SK-N-SH (cell line): ENCODE measurements around the gene SLC12A7. TPM values are rescaled to one million over a fixed set of nuclear protein-coding genes. Genes with fewer than 3 reads are reported as not detected.

Experiments
- CTCF ChIA-PET: fragments of 300-600, 350-600 bp; formaldehyde crosslinking; extraction: SDS; loops from one replicate; lab custom pipeline; 2021; lab: Yijun Ruan, JAX
- POLR2A ChIA-PET: fragments of 350-600 bp; sonication (Branson Sonifier 250); formaldehyde crosslinking; extraction: SDS; loops from one replicate; lab custom pipeline; 2020; ENCODE audit warnings: antibody characterized with exemption, inconsistent platforms; lab: Yijun Ruan, JAX
- DNase-seq: peaks from one replicate; pipeline ENCODE4 v3.0.0; 2012
- H2AFZ ChIP-seq: fragments of 200-600 bp; sonication (generic); 2 replicates; pipeline ENCODE4 v1.8.1; 2016; ENCODE audit warnings: antibody characterized with exemption, mild to moderate bottlenecking, low read depth
- H3F3A ChIP-seq: fragments of 200-600 bp; sonication (generic); replicated peaks from 2 replicates; pipeline ENCODE3; 2016; ENCODE audit warnings: antibody characterized with exemption, mild to moderate bottlenecking; ENCODE audit not compliant: insufficient read depth
- H3K27ac ChIP-seq, 2 experiments: fragments of 200-500 bp in 1 of 2; fragments of 200-600 bp in 1 of 2; sonication (Bioruptor generic) in 1 of 2; sonication (generic), shearing (Covaris generic) in 1 of 2; 2 replicates each; pipeline versions ENCODE4 v1.5.1 to v1.6.1; 2014 to 2016; ENCODE audit warnings: low read depth in 2 of 2, inconsistent platforms in 1 of 2, low read length in 1 of 2, mild to moderate bottlenecking in 1 of 2, mixed read lengths in 1 of 2
- H3K27me3 ChIP-seq: fragments of 200-600 bp; sonication (generic), shearing (Covaris generic); 2 replicates; pipeline ENCODE4 v1.6.1; 2016; ENCODE audit warnings: mixed run types; ENCODE audit not compliant: insufficient read depth
- H3K36me3 ChIP-seq, 2 experiments: fragments of 200-500 bp in 1 of 2; fragments of 200-600 bp in 1 of 2; sonication (Bioruptor generic) in 1 of 2; sonication (generic) in 1 of 2; replicated peaks in 1 of 2; 2 replicates each; pipeline versions ENCODE3 to v1.5.1; 2014 to 2016; ENCODE audit warnings: low read length in 1 of 2, mild to moderate bottlenecking in 1 of 2; ENCODE audit not compliant: insufficient read depth in 2 of 2, control insufficient read depth in 1 of 2
- H3K4me1 ChIP-seq, 2 experiments: fragments of 200-500 bp in 1 of 2; fragments of 200-600 bp in 1 of 2; sonication (Bioruptor generic) in 1 of 2; sonication (generic), shearing (Covaris generic) in 1 of 2; 2 replicates each; pipeline versions ENCODE4 v1.5.1 to v1.6.1; 2014 to 2016; ENCODE audit warnings: low read depth in 1 of 2, low read length in 1 of 2, mixed run types in 1 of 2; ENCODE audit not compliant: insufficient read depth in 2 of 2, control insufficient read depth in 1 of 2
- H3K4me2 ChIP-seq: fragments of 200-600 bp; sonication (generic), shearing (Covaris generic); 2 replicates; pipeline ENCODE4 v1.6.1; 2017; ENCODE audit warnings: mixed run types
- H3K4me3 ChIP-seq, 2 experiments: fragments of 200-500 bp in 1 of 2; fragments of 200-600 bp in 1 of 2; sonication (Bioruptor generic) in 1 of 2; sonication (generic), shearing (Covaris generic) in 1 of 2; 2 replicates each; pipeline versions ENCODE4 v1.5.1 to v1.8.1; 2014 to 2016; ENCODE audit warnings: low read depth in 2 of 2, inconsistent platforms in 1 of 2, low read length in 1 of 2, mild to moderate bottlenecking in 1 of 2, mixed read lengths in 1 of 2, moderate library complexity in 1 of 2
- H3K79me2 ChIP-seq: fragments of 200-600 bp; sonication (generic); 2 replicates; pipeline ENCODE4 v1.8.1; 2017; ENCODE audit warnings: mild to moderate bottlenecking; ENCODE audit not compliant: insufficient read depth
- H3K9ac ChIP-seq: fragments of 200-600 bp; sonication (generic); 2 replicates; pipeline ENCODE4 v1.6.1; 2017; ENCODE audit warnings: mixed run types
- H3K9me2 ChIP-seq: fragments of 200-600 bp; sonication (generic); 2 replicates; pipeline ENCODE4 v1.6.1; 2017; ENCODE audit warnings: mixed run types
- H3K9me3 ChIP-seq: fragments of 200-600 bp; sonication (generic); 2 replicates; pipeline ENCODE4 v1.6.1; 2017; ENCODE audit warnings: mixed run types, mild to moderate bottlenecking, moderate library complexity
- H4K20me1 ChIP-seq: fragments of 200-600 bp; sonication (generic); 2 replicates; pipeline ENCODE4 v1.6.1; 2017; ENCODE audit warnings: mild to moderate bottlenecking, mixed run types; ENCODE audit not compliant: insufficient read depth
- ELF1 ChIP-seq: IDR thresholded peaks from 2 replicates; pipeline ENCODE4 v1.4.0; 2012
- EP300 ChIP-seq, 2 experiments: IDR thresholded peaks; 2 replicates each; pipeline versions ENCODE4 v1.4.0 to v1.6.1; 2012; ENCODE audit warnings: borderline replicate concordance in 1 of 2, low read depth in 1 of 2, low read length in 1 of 2
- EZH2phosphoT487 ChIP-seq: fragments of 200-600 bp; sonication (generic); IDR thresholded peaks from 2 replicates; pipeline ENCODE4 v1.6.1; 2017; ENCODE audit warnings: low read depth, mixed run types, mild to moderate bottlenecking, antibody characterized with exemption, moderate library complexity, borderline replicate concordance
- FOXJ3 ChIP-seq: sonication (generic); formaldehyde crosslinking; IDR thresholded peaks from 2 replicates; pipeline ENCODE4 v1.5.1; 2020; ENCODE audit warnings: mild to moderate bottlenecking, missing genetic modification reagents
- FOXM1 ChIP-seq: IDR thresholded peaks from 2 replicates; pipeline ENCODE4 v1.4.0; 2012; ENCODE audit warnings: low read depth, mild to moderate bottlenecking
- GABPA ChIP-seq: IDR thresholded peaks from 2 replicates; pipeline ENCODE4 v1.4.0; 2012; ENCODE audit warnings: low read depth, mild to moderate bottlenecking
- GATA2 ChIP-seq: sonication (generic); formaldehyde crosslinking; IDR thresholded peaks from 2 replicates; pipeline ENCODE4 v1.5.0; 2020; ENCODE audit warnings: mild to moderate bottlenecking, missing genetic modification reagents
- MEF2A ChIP-seq: IDR thresholded peaks from 2 replicates; pipeline ENCODE4 v1.4.0; 2012; ENCODE audit warnings: low read depth, borderline replicate concordance
- NFIC ChIP-seq: IDR thresholded peaks from 2 replicates; pipeline ENCODE4 v1.4.0; 2012; ENCODE audit warnings: borderline replicate concordance
- RAD21 ChIP-seq: IDR thresholded peaks from 2 replicates; pipeline ENCODE4 v1.6.1; 2012; ENCODE audit warnings: mild to moderate bottlenecking, low read length
- RCOR1 ChIP-seq: fragments of 150-350 bp; IDR thresholded peaks from 2 replicates; pipeline ENCODE4 v1.6.1; 2017; ENCODE audit warnings: antibody characterized with exemption, low read length
- RXRA ChIP-seq: IDR thresholded peaks from 2 replicates; pipeline ENCODE4 v1.4.0; 2012; ENCODE audit warnings: low read depth, mild to moderate bottlenecking, borderline replicate concordance
- TAF1 ChIP-seq: IDR thresholded peaks from 2 replicates; pipeline ENCODE4 v1.6.1; 2012; ENCODE audit warnings: low read depth, mild to moderate bottlenecking, low read length, moderate library complexity, borderline replicate concordance
- TCF12 ChIP-seq: IDR thresholded peaks from 2 replicates; pipeline ENCODE4 v1.4.0; 2012
- TEAD4 ChIP-seq: IDR thresholded peaks from 2 replicates; pipeline ENCODE4 v1.4.0; 2012; ENCODE audit warnings: mild to moderate bottlenecking, borderline replicate concordance; ENCODE audit not compliant: insufficient read depth
- WGBS: methylation state at CpG from one replicate; pipeline ENCODE4 v1.1.6; 2017; ENCODE audit warnings: low lambda C conversion rate; 5-methylcytosine and 5-hydroxymethylcytosine counted together
- polyA plus RNA-seq, 3 experiments: library from polyadenylated mRNA; depleted of rRNA; stranded (reverse); fragments of >200 nt; gene quantifications; 2 replicates each; pipeline ENCODE4 v1.2.3, GENCODE V29; 2012
- TF ChIP-seq, protein P1 (sequence below): IDR thresholded peaks from 2 replicates; pipeline ENCODE4 v1.4.0; 2012; ENCODE audit warnings: low read depth, borderline replicate concordance
- TF ChIP-seq, protein P2 (sequence below): fragments of 150-350 bp; IDR thresholded peaks from 2 replicates; pipeline ENCODE4 v1.6.1; 2016; ENCODE audit warnings: mild to moderate bottlenecking, low read depth, low read length
- TF ChIP-seq, protein P3 (sequence below): IDR thresholded peaks from 2 replicates; pipeline ENCODE4 v1.4.0; 2012; ENCODE audit warnings: low read depth
- TF ChIP-seq, protein P4 (sequence below): IDR thresholded peaks from 2 replicates; pipeline ENCODE4 v1.4.0; 2012; ENCODE audit warnings: low read depth, borderline replicate concordance

SLC12A7 gene
- polyA plus RNA-seq, 1 of the 3 experiments (the other 2 are of a cell fraction): 2.6 TPM

DNA sequence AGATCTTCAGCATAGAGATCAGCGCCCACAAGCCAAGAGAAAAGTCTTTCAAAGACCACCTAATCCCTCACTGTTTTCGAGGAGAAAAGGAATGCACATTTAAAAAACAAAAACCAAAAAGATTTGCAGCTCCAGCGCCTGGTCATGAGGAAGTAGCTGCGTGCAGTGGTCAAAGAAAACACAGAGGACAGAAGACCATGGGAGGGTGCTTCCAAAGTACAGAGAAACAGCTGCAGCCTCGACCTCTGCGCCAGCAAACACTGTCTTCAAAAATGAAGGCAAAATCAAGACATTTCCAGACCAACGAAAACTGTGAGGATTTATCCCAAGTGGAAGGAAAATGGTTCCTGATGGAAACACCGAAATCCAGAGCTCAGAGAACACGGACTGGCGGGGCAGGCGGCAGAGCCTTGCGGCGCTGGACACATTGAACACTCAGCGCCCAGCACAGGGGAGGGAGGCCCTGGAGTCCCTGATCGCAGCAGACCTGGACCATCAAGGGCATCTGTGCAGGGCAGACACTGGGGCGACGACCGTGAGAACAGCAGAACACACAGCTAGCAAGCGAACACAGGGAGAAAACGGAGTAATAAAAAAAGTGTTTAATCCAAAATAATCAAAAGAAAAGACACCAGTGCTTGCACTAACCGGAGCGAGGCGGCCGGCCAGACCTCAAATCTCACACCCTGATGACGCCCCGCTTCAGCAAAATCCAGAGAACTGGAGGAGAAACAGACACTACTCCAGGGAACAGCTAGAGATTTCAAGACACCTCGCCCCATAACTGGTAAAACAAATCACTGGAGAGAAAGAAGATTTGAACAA, 12.6 kb upstream of the SLC12A7 start:
- Histone ChIP-seq H3K36me3 (no peaks in the 10 kb centered on the region), H3F3A (no peaks in the 10 kb centered on the region), H3K9ac (no peak overlapping the region), H3K4me2 (no peak overlapping the region), H3K4me3 (no peak overlapping the region), H3K79me2 (no peaks in the 10 kb centered on the region), H3K9me2 (no peaks in the 10 kb centered on the region), H3K4me1 (peaks cover 0 to 30% of the 10 kb centered on the region in 2 experiments; a peak in 1 of 4 replicates)
- WGBS: 43% methylated on average over 27 of the region's 27 CpGs
- no peak for TF ChIP-seq TEAD4
- no peak for TF ChIP-seq FOXM1
- TF ChIP-seq TCF12: no peak
- no peak for TF ChIP-seq TAF1
- TF ChIP-seq, protein P1, sequence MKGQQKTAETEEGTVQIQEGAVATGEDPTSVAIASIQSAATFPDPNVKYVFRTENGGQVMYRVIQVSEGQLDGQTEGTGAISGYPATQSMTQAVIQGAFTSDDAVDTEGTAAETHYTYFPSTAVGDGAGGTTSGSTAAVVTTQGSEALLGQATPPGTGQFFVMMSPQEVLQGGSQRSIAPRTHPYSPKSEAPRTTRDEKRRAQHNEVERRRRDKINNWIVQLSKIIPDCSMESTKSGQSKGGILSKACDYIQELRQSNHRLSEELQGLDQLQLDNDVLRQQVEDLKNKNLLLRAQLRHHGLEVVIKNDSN: no peak
- no peak for TF ChIP-seq MEF2A
- TF ChIP-seq, protein P2, sequence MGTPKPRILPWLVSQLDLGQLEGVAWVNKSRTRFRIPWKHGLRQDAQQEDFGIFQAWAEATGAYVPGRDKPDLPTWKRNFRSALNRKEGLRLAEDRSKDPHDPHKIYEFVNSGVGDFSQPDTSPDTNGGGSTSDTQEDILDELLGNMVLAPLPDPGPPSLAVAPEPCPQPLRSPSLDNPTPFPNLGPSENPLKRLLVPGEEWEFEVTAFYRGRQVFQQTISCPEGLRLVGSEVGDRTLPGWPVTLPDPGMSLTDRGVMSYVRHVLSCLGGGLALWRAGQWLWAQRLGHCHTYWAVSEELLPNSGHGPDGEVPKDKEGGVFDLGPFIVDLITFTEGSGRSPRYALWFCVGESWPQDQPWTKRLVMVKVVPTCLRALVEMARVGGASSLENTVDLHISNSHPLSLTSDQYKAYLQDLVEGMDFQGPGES: no peak
- TF ChIP-seq FOXJ3: no peak
- TF ChIP-seq NFIC: no peak
- TF ChIP-seq EP300 (IDR thresholded peaks at IDR 0.05; ENCODE audit: borderline replicate concordance in 1 of 2, low read depth in 1 of 2, low read length in 1 of 2): no peak
- TF ChIP-seq EZH2phosphoT487: no peak
- TF ChIP-seq ELF1: no peak
- TF ChIP-seq, all 33 proteins: peak for 0
- peak; percentile 86 for DNase-seq
- Histone ChIP-seq H4K20me1 (no peaks in the 10 kb centered on the region), H2AFZ (no peak overlapping the region), H3K9me3 (no peaks in the 10 kb centered on the region), H3K27ac (peak overlapping the region in 1 of 2 experiments; percentile 54; a peak in 2 of 4 replicates), H3K27me3 (peaks cover 4% of the 10 kb centered on the region; the same call in 1 of the 2 replicates)
- CTCF ChIA-PET: interaction anchor here (0.6 to 3.0 kb wide), 9 partner anchors 13 to 201 kb away, joined by 3 to 14 read pairs (median 5); partner anchors contain the start of gene NKD2
- POLR2A ChIA-PET: no interaction called here

DNA sequence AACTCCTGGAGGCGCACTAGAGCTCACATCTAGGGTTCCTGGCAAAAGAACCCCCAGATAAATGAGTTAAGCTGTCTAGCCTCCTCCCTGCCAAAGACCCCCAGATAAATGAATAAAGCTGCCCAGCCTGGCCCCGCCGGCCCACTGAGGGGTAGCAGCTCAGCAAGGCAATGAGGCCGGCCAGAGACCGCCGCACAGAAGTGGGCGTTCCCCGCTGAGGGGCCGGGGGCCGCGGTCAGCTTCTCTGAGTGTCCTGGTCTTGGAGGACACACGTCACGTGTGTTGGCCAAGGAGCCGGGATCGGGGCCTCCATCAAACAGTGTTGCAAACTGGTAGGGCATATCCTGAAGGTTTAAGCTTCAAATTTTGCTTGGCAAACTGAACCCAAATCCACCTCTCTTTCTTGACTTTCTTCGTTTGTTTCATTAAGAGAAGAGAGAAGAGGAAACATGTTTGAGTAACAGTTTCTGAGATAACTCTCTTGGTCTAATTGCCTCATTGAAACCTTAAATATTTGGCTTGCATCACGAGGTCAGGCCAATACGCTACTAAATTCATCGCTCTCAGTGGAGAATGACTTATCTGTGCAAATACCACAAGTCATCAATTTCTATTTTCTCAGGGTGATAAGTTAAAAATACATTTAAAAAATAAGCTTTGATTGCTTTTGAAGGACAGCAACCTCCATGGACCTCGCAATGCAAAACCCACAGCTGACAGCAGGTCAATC, 11.7 kb upstream of the SLC12A7 start:
- ChIA-PET CTCF (interaction anchor here (0.8 to 3.0 kb wide), 8 partner anchors 14 to 200 kb away, joined by 3 to 14 read pairs (median 6); partner anchors contain the start of gene NKD2), POLR2A (no interaction called here)
- WGBS: 88% methylated on average over 12 of the region's 20 CpGs
- Histone ChIP-seq H3K4me3 (no peak overlapping the region), H3K27ac (no peak overlapping the region), H3K79me2 (no peaks in the 10 kb centered on the region), H3F3A (no peaks in the 10 kb centered on the region), H2AFZ (no peak overlapping the region), H4K20me1 (no peaks in the 10 kb centered on the region), H3K9ac (no peak overlapping the region), H3K9me3 (no peaks in the 10 kb centered on the region), H3K4me2 (no peak overlapping the region), H3K9me2 (no peaks in the 10 kb centered on the region), H3K4me1 (peaks cover 0 to 33% of the 10 kb centered on the region in 2 experiments; a peak in 1 of 4 replicates), H3K27me3 (peaks cover 4% of the 10 kb centered on the region; the same call in 1 of the 2 replicates), H3K36me3 (no peaks in the 10 kb centered on the region)
- DNase-seq: no peak
- TF ChIP-seq RAD21 (no peak), RCOR1 (no peak), TCF12 (no peak), RXRA (no peak), GABPA (no peak), FOXM1 (no peak), EP300 (IDR thresholded peaks at IDR 0.05; ENCODE audit: borderline replicate concordance in 1 of 2, low read depth in 1 of 2, low read length in 1 of 2) (no peak), GATA2 (no peak), TAF1 (no peak)
- TF ChIP-seq, protein P3, sequence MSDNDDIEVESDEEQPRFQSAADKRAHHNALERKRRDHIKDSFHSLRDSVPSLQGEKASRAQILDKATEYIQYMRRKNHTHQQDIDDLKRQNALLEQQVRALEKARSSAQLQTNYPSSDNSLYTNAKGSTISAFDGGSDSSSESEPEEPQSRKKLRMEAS: no peak
- TF ChIP-seq, protein P4, sequence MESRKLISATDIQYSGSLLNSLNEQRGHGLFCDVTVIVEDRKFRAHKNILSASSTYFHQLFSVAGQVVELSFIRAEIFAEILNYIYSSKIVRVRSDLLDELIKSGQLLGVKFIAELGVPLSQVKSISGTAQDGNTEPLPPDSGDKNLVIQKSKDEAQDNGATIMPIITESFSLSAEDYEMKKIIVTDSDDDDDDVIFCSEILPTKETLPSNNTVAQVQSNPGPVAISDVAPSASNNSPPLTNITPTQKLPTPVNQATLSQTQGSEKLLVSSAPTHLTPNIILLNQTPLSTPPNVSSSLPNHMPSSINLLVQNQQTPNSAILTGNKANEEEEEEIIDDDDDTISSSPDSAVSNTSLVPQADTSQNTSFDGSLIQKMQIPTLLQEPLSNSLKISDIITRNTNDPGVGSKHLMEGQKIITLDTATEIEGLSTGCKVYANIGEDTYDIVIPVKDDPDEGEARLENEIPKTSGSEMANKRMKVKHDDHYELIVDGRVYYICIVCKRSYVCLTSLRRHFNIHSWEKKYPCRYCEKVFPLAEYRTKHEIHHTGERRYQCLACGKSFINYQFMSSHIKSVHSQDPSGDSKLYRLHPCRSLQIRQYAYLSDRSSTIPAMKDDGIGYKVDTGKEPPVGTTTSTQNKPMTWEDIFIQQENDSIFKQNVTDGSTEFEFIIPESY: no peak
